ENCODE data around the gene GIT2.
A peak's percentile ranks its signal among the peaks of the same experiment; 100 is the strongest.
"Not testable (repeated sequence)": the region's sequence is repeated elsewhere in the genome, so short reads cannot be mapped to it uniquely, and the experiment has no call there.

Gene GIT2

DNA sequence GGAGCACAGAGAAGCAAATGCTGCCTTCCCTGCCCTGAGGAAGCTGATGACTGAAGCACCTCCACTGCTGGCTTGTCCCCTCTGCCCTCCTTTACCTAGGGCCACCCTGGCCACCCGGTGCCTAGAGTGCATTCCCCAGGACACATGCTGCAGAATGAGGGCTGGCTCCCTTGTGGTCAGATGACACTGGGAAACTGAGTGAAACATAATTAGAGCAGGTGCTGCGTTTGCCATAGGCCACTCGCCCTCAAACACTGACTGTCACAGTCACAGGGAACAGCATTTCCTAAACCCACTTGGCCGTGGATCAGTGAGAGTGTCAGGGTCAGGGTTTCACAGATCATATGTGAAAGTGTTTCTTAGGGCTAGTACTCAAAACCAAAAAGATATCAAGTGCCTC, 80.1 kb downstream of the GIT2 start:
- DNase-seq: no peak

DNA sequence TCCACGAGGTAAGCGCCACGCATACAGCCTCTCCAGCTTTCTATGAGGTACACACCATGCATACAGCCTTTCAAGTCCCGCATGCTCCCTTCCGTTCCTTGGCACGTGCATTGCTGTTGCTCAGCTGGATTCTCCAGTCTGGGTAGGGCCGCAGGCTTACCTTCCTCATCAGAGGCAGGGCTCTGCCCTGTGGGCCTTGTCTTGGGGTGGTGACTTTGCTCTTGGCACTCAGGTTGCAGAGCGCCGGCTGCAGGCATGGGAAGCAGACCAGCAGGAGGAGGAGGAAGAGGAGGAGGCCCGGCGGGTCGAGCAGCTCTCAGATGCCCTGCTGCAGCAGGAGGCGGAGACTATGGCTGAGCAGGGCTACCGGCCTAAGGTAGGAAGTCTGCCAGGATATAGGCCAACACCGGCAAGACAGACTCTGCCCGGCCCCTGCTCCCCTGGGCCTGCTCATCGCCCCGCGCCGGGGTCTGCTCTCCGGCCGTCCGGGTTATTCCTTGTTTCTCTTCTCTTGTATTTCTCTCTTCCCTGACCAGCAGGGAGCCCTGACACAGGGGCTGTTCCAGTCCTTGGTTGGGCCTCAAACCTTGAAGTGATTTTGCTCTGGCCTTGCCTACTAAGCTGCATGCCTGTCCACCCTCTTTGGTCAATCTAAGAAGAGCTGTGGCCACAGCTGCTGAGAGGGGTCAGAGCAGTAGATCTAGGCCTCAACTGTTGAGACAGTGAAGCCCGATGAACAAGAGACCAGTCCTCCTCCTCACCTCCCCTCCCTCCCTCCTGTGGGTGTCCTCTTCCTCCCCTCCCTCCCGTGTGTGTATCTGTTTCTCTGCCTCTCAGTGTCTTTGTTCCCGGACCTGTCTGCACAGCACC, 80.8 kb downstream of the GIT2 start:
- no peak for DNase-seq

GRCh38 chr12:109914461-109914860, 81.7 kb downstream of the GIT2 start:
- no peak for DNase-seq

GRCh38 chr12:109912855-109913321, 83.3 kb downstream of the GIT2 start:
- DNase-seq: no peak

DNA sequence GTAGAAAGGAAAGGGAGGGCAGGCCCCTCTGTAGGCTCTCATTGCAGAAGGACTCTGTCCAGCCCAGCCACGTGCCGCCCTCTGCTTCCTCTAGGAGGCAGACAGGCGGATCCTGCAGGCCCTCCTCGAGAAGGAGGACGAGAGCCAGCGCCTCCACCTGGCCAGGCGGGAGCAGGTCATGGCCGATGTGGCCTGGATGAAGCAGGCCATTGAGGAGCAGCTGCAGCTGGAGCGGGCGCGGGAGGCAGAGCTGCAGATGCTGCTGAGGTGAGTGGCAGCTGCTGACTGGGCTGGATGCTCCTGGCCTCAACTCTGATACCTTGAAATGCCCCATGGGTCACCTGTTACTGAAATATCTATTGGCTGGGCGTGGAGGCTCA, 85.2 kb downstream of the GIT2 start:
- DNase-seq: no peak

DNA sequence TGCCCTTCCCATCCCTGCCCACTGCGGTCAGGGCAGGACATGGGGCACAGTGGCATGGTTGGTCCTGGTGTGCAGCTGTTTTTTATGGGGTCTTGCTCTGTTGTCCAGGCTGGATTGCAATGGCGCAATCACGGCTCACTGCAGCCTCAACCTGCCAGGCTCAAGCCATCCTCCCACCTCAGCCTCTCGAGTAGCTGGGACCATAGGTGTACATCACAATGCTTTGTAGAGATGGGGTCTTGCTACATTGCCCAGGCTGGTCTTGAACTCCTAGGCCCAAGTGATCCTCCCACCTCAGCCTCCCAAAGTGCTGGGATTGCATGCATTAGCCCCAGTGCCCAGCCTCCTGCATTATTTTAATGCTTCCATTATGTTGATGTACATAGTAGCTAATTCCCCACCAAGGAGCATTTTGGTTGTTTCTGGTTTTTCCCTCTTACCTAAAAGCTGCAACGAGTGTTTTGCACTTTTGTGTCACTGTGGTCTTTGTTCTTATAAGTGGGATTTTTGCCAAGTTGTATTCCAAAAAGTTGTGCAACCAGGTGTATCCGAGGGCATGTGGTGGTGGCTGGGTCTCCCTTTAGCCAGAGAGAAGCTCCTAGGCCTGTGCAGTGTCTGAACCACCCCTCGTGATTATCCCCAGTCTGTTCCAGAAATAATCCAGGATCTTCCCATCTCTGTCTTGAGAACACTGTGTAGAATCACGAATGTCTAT, 85.8 kb downstream of the GIT2 start:
- no peak for DNase-seq

- no peak for DNase-seq
These were observed 90.9 kb downstream of the GIT2 start for GRCh38 chr12:109905301-109905700.

DNA sequence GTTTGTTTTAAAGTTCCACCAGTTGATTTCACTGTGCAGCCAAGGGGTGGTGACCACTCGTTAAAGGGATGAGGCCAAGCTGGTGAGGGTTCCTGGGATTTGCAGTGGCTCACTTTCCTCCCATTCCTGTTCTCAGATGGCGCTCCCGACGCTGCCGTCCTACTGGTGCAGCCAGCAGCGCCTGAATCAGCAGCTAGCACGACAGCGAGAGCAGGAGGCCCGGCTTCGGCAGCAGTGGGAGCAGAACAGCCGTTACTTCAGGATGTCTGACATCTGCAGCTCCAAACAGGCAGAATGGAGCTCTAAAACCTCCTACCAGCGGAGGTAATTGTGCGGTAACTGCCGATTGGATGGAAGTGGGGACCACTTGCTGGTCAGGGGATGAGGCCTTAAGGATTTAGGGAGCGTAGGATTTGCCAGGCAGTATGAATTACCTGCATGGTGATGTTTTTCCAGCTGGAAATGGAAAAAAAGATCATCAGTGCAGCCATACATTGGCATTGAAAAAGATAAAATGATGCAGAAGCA, 93.2 kb downstream of the GIT2 start:
- DNase-seq: no peak

GRCh38 chr12:109900752-109901580, 95.2 kb downstream of the GIT2 start:
- DNase-seq: no peak

- peak; percentile 30 for DNase-seq
These were observed 96.1 kb downstream of the GIT2 start, which contains the start of gene TCHP for GRCh38 chr12:109899783-109900751. Gene TCHP, plus strand, starts transcription at chr12:109900274. Its CDS starts 2,753 bp downstream, at chr12:109903027.

DNA sequence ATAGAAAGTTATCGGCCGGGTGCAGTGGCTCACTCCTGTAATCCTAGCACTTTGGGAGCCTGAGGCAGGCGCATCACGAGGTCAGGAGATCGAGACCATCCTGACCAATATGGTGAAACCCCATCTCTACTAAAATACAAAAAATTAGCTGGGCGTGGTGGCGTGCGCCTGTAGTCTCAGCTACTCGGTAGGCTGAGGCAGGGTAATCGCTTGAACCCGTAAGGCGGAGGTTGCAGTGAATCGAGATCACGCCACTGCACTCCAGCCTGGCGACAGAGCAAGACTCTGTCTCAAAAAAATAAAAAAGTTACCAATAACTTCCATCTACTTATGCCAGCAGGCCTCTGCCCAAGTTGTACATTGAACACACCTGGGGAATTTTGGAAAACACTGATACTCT, 96.8 kb downstream of the GIT2 start:
- not testable (repeated sequence) for DNase-seq

GRCh38 chr12:109897029-109897428, 99.1 kb downstream of the GIT2 start:
- no peak for DNase-seq

- no peak for DNase-seq
These were observed 100.0 kb downstream of the GIT2 start for GRCh38 chr12:109896188-109896587.

- DNase-seq: no peak
These were observed 101.2 kb downstream of the GIT2 start for GRCh38 chr12:109894939-109895338.

- no peak for DNase-seq
These were observed 102.7 kb downstream of the GIT2 start for GRCh38 chr12:109893261-109893995.

- DNase-seq: no peak
These were observed 103.4 kb downstream of the GIT2 start for GRCh38 chr12:109892748-109893147.

DNA sequence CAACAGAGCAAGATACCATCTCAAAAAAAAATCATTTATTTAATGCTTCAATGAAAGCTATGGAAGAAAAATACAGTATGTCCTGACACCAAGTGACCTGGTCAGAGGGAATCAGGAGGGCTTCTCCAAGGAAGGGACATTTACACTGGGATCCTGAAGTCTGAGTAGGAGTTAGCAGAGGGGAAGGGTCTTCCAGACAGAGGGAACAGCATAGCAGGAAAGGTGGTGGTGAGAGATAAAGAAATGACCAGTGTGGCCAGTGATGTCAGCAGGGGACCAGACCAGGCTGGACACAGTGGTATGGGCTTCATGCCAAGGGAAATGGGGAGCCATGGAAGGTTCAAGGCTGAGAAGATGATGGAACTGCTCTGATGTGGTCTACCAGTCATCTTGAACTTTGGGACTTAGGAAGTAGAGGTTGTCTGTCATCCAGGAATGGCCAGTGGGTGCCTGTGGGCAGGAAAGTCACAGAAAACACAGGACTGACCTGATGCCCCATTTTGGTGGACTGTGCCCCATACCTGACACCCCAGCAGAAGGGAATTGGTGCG, 103.9 kb downstream of the GIT2 start:
- no peak for DNase-seq

DNA sequence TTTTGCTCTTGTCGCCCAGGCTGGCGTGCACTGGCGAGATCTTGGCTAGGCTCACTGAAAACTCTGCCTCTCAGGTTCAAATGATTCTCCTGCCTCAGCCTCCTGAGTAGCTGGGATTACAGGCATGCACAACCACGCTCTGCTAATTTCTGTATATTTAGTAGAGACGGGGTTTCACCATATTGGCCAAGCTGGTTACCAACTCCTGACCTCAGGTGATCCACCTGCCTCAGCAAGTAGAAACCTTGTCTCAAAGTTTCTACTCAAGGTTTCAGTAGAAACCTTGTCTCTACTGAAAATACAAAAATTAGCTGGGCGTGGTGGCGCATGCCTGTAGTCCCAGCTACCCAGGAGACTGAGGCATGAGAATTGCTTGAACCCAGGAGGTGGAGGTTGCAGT, 104.4 kb downstream of the GIT2 start:
- DNase-seq: not testable (repeated sequence)

DNA sequence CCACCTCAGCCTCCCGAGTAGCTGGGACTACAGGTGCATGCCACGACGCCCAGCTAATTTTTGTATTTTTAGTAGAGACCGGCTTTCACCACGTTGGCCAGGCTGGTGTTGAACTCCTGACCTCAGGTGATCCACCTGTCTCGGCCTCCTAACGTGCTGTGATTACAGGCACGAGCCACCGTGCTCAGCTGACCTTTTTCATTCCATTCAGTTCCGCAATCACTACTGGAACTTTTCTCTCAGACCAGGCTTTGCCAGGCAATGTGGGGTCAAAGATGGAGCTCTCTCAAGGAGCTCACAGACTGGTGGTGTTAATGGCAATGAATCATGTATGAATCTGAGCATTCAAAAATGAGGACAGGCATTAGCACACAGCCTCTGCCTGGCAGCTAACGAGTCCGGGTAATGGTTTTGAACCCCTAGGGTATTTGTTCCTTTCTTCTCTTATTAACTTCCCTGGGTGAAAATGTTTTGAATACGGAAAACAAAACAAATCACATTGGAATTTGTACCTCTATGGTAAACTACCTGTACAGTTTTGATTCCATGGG, 105.5 kb downstream of the GIT2 start:
- DNase-seq: no peak
